HT-29 (cell line): ENCODE results near the gene LCE7A. TPM values are rescaled to one million over a fixed set of nuclear protein-coding genes. Genes with fewer than 3 reads are reported as not detected.

ENCODE experiments used
- DNase-seq: peaks from one replicate; pipeline ENCODE4 v3.0.0-alpha.2; 2015; ENCODE audit warnings: low spot score
- total RNA-seq: library from RNA; depleted of rRNA; stranded (reverse); fragments of >200 nt; shearing (Covaris generic); gene quantifications from 2 replicates; pipeline ENCODE4 v1.2.3, GENCODE V29; 2014; rRNA removed

LCE7A gene
- total RNA-seq: not detected in 2 replicates

DNA sequence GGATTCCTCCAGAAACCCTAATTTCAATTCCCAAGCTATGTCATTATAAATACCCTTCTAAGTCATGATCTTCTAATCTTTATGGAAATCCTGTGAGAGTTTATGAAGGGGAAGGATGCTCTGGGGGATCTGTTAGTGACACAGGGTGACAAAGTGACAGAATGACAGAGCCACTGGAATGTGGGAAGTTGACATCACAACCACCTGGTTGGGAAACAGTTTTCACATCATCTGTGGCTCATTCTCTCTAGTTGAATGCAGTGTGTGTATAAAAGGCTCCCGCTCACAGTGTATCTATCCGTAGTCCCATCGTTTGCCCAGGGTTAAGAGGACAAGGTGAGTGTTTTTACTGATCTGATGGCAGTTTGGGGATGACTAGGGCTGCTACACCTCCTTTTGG is at the start of gene LCE7A:
Gene LCE7A, plus strand, starts transcription at position 301 of the 400 bp plus-strand sequence. CDS start 702 bp downstream, outside the sequence.
- DNase-seq: no peak

GRCh38 chr1:152811050-152811449 is 48.7 kb upstream of the LCE7A start:
- DNase-seq: no peak

- no peak for DNase-seq
Observed at GRCh38 chr1:152811671-152812070, 48.1 kb upstream of the LCE7A start, which contains the start of gene LCE1B. LCE1B (plus strand) TSS chr1:152811971; CDS start chr1:152812447, 476 bp downstream.

DNA sequence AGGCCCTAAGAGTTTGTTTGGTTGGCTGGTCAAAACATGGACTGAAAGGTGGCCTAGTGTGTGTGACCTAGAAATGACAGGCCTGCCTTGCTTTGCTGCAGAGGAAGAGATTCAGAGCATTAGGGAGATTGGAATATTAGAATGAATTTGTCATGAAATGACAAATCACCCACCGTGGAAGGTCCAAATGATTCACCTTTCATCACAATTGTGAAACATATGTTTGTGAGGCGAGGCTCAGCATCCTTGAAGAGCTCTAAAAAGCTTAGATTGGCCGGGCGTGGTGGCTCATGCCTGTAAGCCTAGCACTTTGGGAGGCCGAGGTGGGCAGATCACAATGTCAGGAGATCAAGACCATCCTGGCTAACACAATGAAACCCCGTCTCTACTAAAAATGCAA is 42.5 kb upstream of the LCE7A start:
- no peak for DNase-seq

DNA sequence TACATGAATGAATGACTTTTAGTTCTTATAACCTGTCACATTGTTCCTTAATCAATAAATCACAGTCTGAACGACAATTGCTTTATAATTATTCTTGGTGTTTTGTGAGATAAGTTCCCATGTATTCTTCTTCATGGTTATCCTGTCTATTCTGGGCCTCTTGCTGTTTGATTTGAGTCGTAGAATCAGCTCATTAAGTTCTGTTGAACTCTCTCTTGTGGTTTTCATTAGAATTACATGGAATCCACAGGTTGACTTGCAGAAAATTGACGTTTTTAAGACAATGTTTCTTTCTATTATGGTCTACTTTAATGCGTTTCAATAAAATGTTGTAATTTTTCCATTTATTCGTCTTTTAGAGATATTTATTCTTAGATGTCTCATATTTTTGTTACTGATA is 36.5 kb upstream of the LCE7A start:
- DNase-seq: no peak

DNA sequence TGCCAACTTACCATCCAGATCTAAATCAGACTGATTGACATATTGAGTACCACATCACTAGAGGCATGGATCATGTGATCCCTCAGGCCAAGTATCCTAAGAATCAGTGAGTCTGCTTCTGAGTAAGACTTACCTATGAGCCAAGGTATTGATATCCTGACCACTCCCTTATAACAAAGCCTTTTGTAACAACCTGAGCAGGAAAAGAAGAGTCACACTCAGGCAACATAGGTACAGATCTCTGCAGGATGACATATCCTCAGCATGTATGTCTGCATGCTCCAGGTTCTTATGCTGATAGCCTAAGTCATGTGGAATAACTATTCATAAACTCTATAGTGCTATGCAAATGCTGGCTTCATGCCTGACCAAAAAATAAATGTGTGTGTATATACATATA is 34.8 kb upstream of the LCE7A start:
- no peak for DNase-seq

GRCh38 chr1:152827173-152827572 is 32.6 kb upstream of the LCE7A start, which contains the start of gene LCE1A:
LCE1A (plus strand) TSS chr1:152827473; CDS start chr1:152827473, 0 bp downstream.
- no peak for DNase-seq

GRCh38 chr1:152836870-152837269 is 22.9 kb upstream of the LCE7A start:
- DNase-seq: no peak

GRCh38 chr1:152842556-152842955 is 17.2 kb upstream of the LCE7A start, which contains the start of gene LCE6A:
LCE6A (plus strand) TSS chr1:152842856; CDS start chr1:152843521, 665 bp downstream.
- DNase-seq: no peak

DNA sequence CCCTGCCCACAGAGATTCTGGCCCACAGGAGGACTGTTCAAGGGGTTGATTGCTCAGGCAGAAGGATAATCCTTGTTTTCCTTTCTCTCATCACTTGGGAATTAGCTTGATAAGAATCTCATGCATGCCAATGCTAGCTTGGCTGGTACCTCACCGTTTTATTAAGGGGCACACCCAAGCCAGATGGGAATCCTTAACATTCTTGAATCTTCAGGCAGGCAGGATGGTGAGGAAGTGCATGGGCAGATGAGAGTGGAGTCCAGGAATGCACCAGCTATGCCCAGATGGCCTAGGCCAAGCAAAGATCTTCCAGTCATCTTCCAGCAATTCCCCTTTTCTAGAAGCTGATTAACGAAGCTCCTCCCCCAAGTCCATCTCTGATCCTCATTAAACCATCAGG is 4.1 kb upstream of the LCE7A start:
- no peak for DNase-seq

GRCh38 chr1:152858062-152858461 is 1.7 kb upstream of the LCE7A start:
- no peak for DNase-seq

DNA sequence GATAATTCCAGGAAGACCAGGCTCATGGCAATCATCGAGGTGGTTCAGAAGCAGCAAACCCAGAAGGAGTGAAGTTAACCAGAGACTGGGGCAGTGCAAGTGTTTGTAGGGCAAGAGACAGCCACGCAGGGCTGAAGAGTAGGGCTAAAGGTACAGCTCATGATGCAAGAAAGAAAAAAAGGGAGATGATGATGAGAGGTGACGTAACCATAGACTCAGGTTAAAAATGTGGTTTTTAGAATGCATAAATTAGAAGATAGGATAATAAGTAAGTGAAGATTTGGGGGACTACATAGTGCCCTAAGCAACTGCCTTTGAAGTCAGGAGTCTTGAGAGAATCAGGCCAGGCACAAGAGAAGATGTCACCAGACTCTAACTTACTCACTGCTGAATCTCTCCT is 333 bp downstream of the LCE7A start:
- DNase-seq: no peak

GRCh38 chr1:152861374-152861773 is 1.6 kb downstream of the LCE7A start:
- no peak for DNase-seq

DNA sequence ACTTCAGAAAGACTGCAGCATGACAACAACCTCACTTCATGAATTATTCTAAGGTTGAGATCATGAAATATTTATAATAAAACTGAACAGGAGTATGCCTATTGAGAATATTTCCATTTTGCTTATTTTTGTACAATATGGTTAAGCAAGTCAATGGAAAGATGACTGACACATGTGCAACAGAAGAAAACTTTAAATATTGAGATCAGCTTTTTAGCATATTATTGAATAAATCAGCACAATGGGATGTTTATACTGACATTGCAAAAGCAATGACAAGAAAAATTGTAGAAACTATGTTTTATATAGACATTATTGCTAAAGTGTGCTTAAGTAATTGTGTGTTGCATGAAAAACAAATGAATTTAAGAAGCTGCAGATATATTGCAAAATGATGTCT is 4.6 kb downstream of the LCE7A start:
- no peak for DNase-seq

- DNase-seq: no peak
Observed at GRCh38 chr1:152866321-152866720, 6.5 kb downstream of the LCE7A start.

GRCh38 chr1:152869808-152870419 is 10.1 kb downstream of the LCE7A start:
- DNase-seq: peak; percentile 84

GRCh38 chr1:152870831-152871730 is 11.3 kb downstream of the LCE7A start:
- peak; percentile 67 for DNase-seq

GRCh38 chr1:152871731-152872126 is 11.9 kb downstream of the LCE7A start:
- DNase-seq: no peak

GRCh38 chr1:152873495-152873894 is 13.7 kb downstream of the LCE7A start:
- no peak for DNase-seq

- DNase-seq: peak; percentile 8
Observed at GRCh38 chr1:152876827-152877226, 17.0 kb downstream of the LCE7A start.

- peak; percentile 49 for DNase-seq
Observed at GRCh38 chr1:152878042-152878441, 18.2 kb downstream of the LCE7A start, which contains the start of gene SMCP. SMCP (plus strand) TSS chr1:152878322; CDS start chr1:152884423, 6,101 bp downstream.

GRCh38 chr1:152879559-152880198 is 19.9 kb downstream of the LCE7A start:
- no peak for DNase-seq
